Suprapubic skin (tissue), 4 donors: Measurements from ENCODE around the gene RAPGEF3.

Experiments used
- EP300 ChIP-seq: sonication (generic); formaldehyde crosslinking; IDR thresholded peaks from one replicate; pipeline ENCODE4 v1.6.1; 2017; ENCODE audit warnings: antibody characterized with exemption
- POLR2A ChIP-seq, 2 donors: fragments of 450-650 bp; IDR thresholded peaks; one replicate each; pipeline ENCODE4 v1.6.1; 2017; ENCODE audit warnings: antibody characterized with exemption in 2 of 2, mild to moderate bottlenecking in 2 of 2, moderate library complexity in 2 of 2
- POLR2AphosphoS5 ChIP-seq, 3 donors: sonication (generic); formaldehyde crosslinking; IDR thresholded peaks; one replicate each; pipeline ENCODE4 v1.6.1; 2017; ENCODE audit warnings: antibody characterized with exemption in 3 of 3
- TF ChIP-seq, protein P1 (sequence below), 2 donors: fragments of 200-600 bp in 1 of 2; fragments of 450-650 bp in 1 of 2; sonication (generic) in 1 of 2; IDR thresholded peaks; one replicate each; pipeline ENCODE4 v1.5.1; 2016 to 2019; ENCODE audit warnings: antibody characterized with exemption in 2 of 2, mild to moderate bottlenecking in 1 of 2, moderate library complexity in 1 of 2

- TF ChIP-seq, protein P1, sequence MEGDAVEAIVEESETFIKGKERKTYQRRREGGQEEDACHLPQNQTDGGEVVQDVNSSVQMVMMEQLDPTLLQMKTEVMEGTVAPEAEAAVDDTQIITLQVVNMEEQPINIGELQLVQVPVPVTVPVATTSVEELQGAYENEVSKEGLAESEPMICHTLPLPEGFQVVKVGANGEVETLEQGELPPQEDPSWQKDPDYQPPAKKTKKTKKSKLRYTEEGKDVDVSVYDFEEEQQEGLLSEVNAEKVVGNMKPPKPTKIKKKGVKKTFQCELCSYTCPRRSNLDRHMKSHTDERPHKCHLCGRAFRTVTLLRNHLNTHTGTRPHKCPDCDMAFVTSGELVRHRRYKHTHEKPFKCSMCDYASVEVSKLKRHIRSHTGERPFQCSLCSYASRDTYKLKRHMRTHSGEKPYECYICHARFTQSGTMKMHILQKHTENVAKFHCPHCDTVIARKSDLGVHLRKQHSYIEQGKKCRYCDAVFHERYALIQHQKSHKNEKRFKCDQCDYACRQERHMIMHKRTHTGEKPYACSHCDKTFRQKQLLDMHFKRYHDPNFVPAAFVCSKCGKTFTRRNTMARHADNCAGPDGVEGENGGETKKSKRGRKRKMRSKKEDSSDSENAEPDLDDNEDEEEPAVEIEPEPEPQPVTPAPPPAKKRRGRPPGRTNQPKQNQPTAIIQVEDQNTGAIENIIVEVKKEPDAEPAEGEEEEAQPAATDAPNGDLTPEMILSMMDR (IDR thresholded peaks at IDR 0.05) = no peak
- TF ChIP-seq POLR2A (IDR thresholded peaks at IDR 0.05) (no peak), EP300 (no peak), POLR2AphosphoS5 (IDR thresholded peaks at IDR 0.05) (no peak)
These were observed 32.7 kb upstream of the RAPGEF3 start for GRCh38 chr12:47791351-47791746.
